ENCODE measurements around the gene PDGFD. TPM values are rescaled to one million over a fixed set of nuclear protein-coding genes. Genes with fewer than 3 reads are reported as not detected.

PDGFD gene
- total and polyA plus RNA-seq, 2 donors (not counting 3 experiments of a cell fraction or from before 2014, with no cell fraction given) = 6.3 to 13.1 TPM

- H3K27me3 ChIP-seq (ENCODE audit: control insufficient read depth in 2 of 2, insufficient read depth in 2 of 2, low read length in 2 of 2) = no peaks in the 10 kb centered on the region
- TF ChIP-seq MYC (IDR thresholded peaks at IDR 0.05; ENCODE audit: low read depth, low read length) (no peak), FOS (IDR thresholded peaks at IDR 0.05; ENCODE audit: borderline replicate concordance, insufficient read depth, low read length) (no peak)
- TF ChIP-seq, protein P1, sequence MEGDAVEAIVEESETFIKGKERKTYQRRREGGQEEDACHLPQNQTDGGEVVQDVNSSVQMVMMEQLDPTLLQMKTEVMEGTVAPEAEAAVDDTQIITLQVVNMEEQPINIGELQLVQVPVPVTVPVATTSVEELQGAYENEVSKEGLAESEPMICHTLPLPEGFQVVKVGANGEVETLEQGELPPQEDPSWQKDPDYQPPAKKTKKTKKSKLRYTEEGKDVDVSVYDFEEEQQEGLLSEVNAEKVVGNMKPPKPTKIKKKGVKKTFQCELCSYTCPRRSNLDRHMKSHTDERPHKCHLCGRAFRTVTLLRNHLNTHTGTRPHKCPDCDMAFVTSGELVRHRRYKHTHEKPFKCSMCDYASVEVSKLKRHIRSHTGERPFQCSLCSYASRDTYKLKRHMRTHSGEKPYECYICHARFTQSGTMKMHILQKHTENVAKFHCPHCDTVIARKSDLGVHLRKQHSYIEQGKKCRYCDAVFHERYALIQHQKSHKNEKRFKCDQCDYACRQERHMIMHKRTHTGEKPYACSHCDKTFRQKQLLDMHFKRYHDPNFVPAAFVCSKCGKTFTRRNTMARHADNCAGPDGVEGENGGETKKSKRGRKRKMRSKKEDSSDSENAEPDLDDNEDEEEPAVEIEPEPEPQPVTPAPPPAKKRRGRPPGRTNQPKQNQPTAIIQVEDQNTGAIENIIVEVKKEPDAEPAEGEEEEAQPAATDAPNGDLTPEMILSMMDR (IDR thresholded peaks at IDR 0.05; ENCODE audit: extremely low read depth in 1 of 2, insufficient read depth in 1 of 2, low read depth in 1 of 2, low read length in 2 of 2) = no peak
- no peak overlapping the region for H3K4me2 ChIP-seq (ENCODE audit: insufficient read depth, low read length)
- H3K4me3 ChIP-seq (replicated peaks in 1 of 3; ENCODE audit: insufficient read depth in 1 of 3, low read depth in 1 of 3, low read length in 3 of 3) = no peak overlapping the region
- BruUV-seq (replicated peaks) = no TSS peak
- ChIA-PET POLR2A (no interaction called here), CTCF (no interaction called here)
- H3K27ac ChIP-seq (ENCODE audit: insufficient read depth, low read depth, low read length) = no peak overlapping the region
- DNase-seq (ENCODE audit: low read depth, low spot score) (no peak), FAIRE-seq (no peak)
- intact Hi-C loops (cut with micrococcal nuclease) = no loop called here
- dilution Hi-C loops (cut with MboI; ENCODE audit: extremely low pct_ligation_motif_present, low sequenced_read_pairs) = no loop called here
- H3K9me1 ChIP-seq (replicated peaks; ENCODE audit: control insufficient read depth, extremely low read depth, insufficient read depth, low read length) = no peaks in the 10 kb centered on the region
- H3K79me2 ChIP-seq (ENCODE audit: control insufficient read depth, insufficient read depth, low read length) = no peaks in the 10 kb centered on the region
- H3K9ac ChIP-seq (replicated peaks; ENCODE audit: extremely low read depth, insufficient read depth, low read length) = no peak overlapping the region
- no peak overlapping the region for H2AFZ ChIP-seq (ENCODE audit: low read depth, low read length)
- H3K9me3 ChIP-seq (replicated peaks; ENCODE audit: control insufficient read depth, insufficient read depth, low read length) = no peaks in the 10 kb centered on the region
- H4K20me1 ChIP-seq (replicated peaks; ENCODE audit: control insufficient read depth, extremely low read depth, insufficient read depth, low read length) = no peaks in the 10 kb centered on the region
- H3K4me1 ChIP-seq (ENCODE audit: control insufficient read depth, extremely low read depth, insufficient read depth, low read length) = no peaks in the 10 kb centered on the region
- H3K36me3 ChIP-seq (ENCODE audit: control insufficient read depth in 2 of 2, extremely low read depth in 1 of 2, insufficient read depth in 2 of 2, low read length in 2 of 2) = no peaks in the 10 kb centered on the region
Observed at GRCh38 chr11:104054911-104055529, 108.9 kb downstream of the PDGFD start.

DNA sequence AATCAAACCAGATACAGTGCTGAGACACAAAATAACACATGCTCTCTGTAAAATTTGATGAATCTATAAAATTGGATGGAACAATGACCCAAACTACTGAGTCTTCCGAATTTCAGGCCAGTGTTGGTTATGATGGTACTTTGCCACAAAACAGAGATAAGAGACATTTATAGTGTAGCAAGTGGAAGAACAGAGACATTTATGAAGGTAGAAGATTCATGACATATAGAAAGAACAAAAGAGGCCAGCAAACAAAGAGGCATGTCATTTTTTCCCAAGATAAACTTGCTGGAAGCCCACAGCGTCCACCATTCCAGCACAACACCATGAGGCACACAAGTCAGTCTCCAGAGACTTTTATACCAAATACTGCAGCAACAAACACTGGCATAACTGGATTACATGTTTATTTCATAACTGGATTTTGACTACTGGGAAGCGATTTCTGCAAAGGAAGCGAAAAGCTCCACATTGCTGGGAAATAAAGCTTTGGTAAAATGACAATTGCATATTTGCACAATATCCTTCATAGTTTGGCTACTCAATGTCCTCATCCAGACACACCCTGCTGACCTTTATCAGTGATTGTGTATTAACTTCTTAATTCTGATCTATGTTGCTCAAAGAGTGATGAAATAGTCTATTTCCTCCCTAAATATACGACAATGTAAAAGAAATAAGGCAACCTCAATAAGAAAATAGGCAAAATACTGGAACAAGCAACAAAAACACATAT, 110.0 kb downstream of the PDGFD start:
- FAIRE-seq (no peak), DNase-seq (ENCODE audit: low read depth, low spot score) (no peak)
- Histone ChIP-seq H3K27me3 (ENCODE audit: control insufficient read depth in 2 of 2, insufficient read depth in 2 of 2, low read length in 2 of 2) (no peaks in the 10 kb centered on the region), H2AFZ (ENCODE audit: low read depth, low read length) (no peak overlapping the region), H3K9ac (replicated peaks; ENCODE audit: extremely low read depth, insufficient read depth, low read length) (no peak overlapping the region), H3K4me1 (ENCODE audit: control insufficient read depth, extremely low read depth, insufficient read depth, low read length) (no peaks in the 10 kb centered on the region), H3K9me1 (replicated peaks; ENCODE audit: control insufficient read depth, extremely low read depth, insufficient read depth, low read length) (no peaks in the 10 kb centered on the region), H3K4me2 (ENCODE audit: insufficient read depth, low read length) (no peak overlapping the region), H3K9me3 (replicated peaks; ENCODE audit: control insufficient read depth, insufficient read depth, low read length) (no peaks in the 10 kb centered on the region), H4K20me1 (replicated peaks; ENCODE audit: control insufficient read depth, extremely low read depth, insufficient read depth, low read length) (no peaks in the 10 kb centered on the region), H3K27ac (ENCODE audit: insufficient read depth, low read depth, low read length) (no peak overlapping the region), H3K79me2 (ENCODE audit: control insufficient read depth, insufficient read depth, low read length) (no peaks in the 10 kb centered on the region), H3K4me3 (replicated peaks in 1 of 3; ENCODE audit: insufficient read depth in 1 of 3, low read depth in 1 of 3, low read length in 3 of 3) (no peak overlapping the region), H3K36me3 (ENCODE audit: control insufficient read depth in 2 of 2, extremely low read depth in 1 of 2, insufficient read depth in 2 of 2, low read length in 2 of 2) (no peaks in the 10 kb centered on the region)
- TF ChIP-seq POLR2A (IDR thresholded peaks at IDR 0.05; ENCODE audit: low read depth, low read length) = no peak
- TF ChIP-seq POLR2AphosphoS5 (IDR thresholded peaks at IDR 0.05; ENCODE audit: insufficient read depth, low read depth, low read length) = no peak
- no peak for TF ChIP-seq JUN (IDR thresholded peaks at IDR 0.05; ENCODE audit: borderline replicate concordance, insufficient read depth, insufficient read length, low read depth)
- no peak for TF ChIP-seq EZH2 (IDR thresholded peaks at IDR 0.05; ENCODE audit: borderline replicate concordance, low read depth, low read length, severe bottlenecking)
- no peak for TF ChIP-seq GATA2 (IDR thresholded peaks at IDR 0.05; ENCODE audit: insufficient read depth, insufficient read length, low read depth, low read length)
- TF ChIP-seq, protein P2, sequence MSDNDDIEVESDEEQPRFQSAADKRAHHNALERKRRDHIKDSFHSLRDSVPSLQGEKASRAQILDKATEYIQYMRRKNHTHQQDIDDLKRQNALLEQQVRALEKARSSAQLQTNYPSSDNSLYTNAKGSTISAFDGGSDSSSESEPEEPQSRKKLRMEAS (IDR thresholded peaks at IDR 0.05; ENCODE audit: insufficient read depth, insufficient read length) = no peak
- TF ChIP-seq FOS (IDR thresholded peaks at IDR 0.05; ENCODE audit: borderline replicate concordance, insufficient read depth, low read length) = no peak
- no peak for TF ChIP-seq MYC (IDR thresholded peaks at IDR 0.05; ENCODE audit: low read depth, low read length)
- TF ChIP-seq, protein P1 (IDR thresholded peaks at IDR 0.05; ENCODE audit: extremely low read depth in 1 of 2, insufficient read depth in 1 of 2, low read depth in 1 of 2, low read length in 2 of 2) = no peak
- BruUV-seq (replicated peaks) = no TSS peak
- dilution Hi-C loops (cut with MboI; ENCODE audit: extremely low pct_ligation_motif_present, low sequenced_read_pairs) = no loop called here
- intact Hi-C loops (cut with micrococcal nuclease) = no loop called here
- ChIA-PET POLR2A (no interaction called here), CTCF (interaction anchor here (1.1 kb wide), 1 partner anchor 10 kb away, joined by 3 read pairs; no protein-coding TSS in a partner anchor)

All from endothelial cell of umbilical vein (primary cell).